GM10847 (cell line): ENCODE data around the gene CWC25.

Experiments used
- POLR2A ChIP-seq: IDR thresholded peaks from 2 replicates; pipeline ENCODE4 v1.6.1; 2011; ENCODE audit not compliant: insufficient read length; ENCODE audit errors: extremely low read depth

CWC25 gene

GRCh38 chr17:38861399-38861843 is 36.3 kb upstream of the CWC25 start:
- TF ChIP-seq POLR2A, result no peak

- no peak for TF ChIP-seq POLR2A
These were observed 32.1 kb upstream of the CWC25 start for GRCh38 chr17:38857271-38857670.

DNA sequence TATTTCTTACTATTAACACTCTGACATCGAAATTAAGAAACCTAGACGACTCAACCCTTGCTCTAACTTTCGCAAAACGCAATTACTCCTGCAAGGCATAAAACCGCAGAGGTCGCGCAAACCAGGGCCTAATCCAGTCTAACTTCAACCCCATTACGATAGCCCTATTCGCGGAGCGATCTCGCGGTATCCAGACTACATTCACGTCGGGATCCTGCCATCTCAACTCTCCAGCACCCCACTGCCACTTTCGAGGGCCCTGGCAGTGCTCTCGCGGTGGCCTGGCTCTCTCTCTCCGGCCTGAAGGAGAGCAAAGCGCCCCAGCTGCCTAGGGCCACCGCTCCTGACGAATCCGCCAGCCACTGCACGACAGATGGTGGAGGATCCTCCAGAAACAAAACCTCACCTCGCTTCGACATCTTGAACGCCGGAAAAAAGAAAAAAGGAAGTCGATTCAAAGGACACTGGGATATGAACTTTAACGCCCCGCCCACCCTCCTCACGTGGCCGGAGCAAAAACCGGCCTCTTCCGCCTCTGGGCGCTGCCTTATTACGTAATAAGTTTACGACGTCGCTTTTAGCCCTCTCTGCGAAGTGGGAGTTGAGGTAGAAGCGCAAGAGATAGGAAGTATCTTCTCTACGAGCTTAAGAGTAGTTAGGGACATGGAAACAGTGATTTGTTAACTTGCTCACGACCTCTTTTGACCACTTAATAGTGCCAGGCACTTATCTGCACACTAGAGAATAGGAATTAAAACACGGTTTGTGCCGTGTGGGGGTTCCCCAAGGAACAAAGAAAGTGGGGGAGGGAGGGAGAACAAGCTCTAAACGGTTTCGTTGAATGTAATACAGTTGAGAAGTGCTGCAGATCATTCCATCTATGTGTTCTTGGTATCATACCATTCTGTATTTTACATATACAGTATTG is 28.4 kb upstream of the CWC25 start, which contains the start of gene RPL23:
Gene RPL23, minus strand, starts transcription at position 430 of the 928 bp plus-strand sequence. Its CDS starts 11 bp downstream, at position 419.
- peak; percentile 91 for TF ChIP-seq POLR2A

DNA sequence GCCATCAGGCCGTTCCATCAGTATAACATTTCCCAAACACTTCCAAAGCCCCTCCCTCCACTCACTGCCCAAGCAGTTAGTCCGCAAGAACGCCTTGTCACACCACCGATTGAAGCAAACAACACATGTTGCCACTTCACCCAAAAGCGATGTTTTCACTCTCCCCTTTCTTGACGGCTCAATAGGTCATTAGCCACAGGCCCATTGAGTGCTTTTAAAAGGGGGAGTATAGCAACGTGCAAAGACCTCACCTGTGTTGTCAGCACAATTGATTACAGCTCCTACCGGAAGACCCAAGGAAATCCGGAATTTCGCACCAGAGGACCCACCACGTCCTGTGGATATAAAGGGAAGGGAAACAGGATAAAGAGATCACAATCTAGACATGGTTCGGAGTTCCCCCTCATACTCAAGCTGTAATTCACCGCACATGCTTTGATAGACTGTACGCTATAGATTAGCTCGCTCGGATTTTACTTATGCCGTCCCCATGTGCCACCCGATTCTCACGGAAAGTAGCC is 27.7 kb upstream of the CWC25 start:
- no peak for TF ChIP-seq POLR2A

DNA sequence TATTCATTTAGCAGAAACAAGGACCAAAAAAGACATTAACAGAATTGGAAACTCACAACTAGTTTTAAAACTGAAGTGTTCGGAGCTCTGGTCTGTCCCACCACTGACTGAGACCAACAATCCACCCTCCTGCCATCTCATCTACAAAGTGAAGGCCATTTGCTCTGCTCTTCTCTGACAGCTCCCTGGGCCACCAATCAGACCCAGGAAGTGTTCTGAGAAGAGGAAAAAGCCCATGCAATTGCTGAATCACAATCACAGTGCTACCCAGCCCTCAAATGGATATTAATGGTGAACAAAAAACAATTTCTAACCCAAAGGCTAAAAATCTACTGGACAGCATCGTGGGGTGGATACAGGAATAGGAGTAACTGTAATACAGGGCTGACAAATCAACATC is 26.3 kb upstream of the CWC25 start:
- no peak for TF ChIP-seq POLR2A

GRCh38 chr17:38850374-38850773 is 25.3 kb upstream of the CWC25 start:
- TF ChIP-seq POLR2A, result no peak

- TF ChIP-seq POLR2A, result no peak
These were observed 24.0 kb upstream of the CWC25 start for GRCh38 chr17:38848939-38849605.

- TF ChIP-seq POLR2A, result no peak
These were observed 23.4 kb upstream of the CWC25 start for GRCh38 chr17:38848557-38848891.

- TF ChIP-seq POLR2A, result no peak
These were observed 19.2 kb upstream of the CWC25 start for GRCh38 chr17:38844261-38844757.

DNA sequence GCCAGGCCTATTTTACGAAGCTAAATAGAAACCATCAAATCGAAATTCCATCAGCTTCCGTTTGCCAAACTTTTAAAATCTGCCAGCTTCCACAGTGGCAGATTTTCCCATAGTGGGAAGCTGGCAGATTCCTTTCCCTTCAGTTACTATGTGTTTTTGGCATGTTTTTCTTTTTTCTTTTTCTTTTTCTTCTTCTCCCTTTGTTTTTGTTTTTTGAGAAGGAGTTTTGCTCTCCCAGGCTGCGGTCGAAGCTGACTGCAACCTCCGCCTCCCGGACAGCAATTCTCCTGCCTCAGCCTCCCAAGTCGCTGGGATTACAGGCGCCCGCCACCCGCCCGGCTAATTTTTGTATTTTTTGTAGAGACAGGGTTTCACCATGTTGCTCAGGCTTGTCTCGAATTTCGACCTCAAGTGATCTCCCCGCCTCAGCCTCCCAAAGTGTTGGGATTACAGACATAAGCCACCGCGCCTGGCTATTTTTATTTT is 684 bp upstream of the CWC25 start:
- no peak for TF ChIP-seq POLR2A

DNA sequence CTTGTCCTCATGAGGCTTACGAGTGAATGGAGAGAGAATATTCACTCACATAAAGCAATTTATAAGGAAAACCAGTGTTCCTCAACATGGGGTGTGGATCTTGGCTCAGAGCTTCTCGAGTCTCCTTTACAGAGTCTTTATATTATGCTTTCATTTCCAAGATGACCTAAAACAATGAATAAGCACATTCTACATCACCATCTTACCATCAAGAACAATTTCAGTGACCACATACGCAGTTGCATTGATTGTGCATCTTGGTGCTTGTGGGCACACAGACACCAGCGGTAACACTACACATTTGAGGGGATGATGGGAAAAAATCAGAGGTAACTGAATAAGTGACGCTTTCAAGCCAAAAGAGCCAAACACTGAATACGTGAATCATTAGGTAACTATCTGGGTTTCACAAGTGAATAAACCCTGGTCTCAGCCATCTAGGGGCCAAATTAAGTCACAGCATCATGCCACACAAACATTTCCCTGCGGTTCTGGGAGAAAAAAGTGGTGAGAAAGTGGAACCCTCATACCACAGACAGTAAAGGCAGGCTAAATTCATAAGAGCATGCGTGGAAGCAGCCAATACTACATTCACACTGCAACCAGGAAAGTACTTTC is 9.4 kb downstream of the CWC25 start:
- no peak for TF ChIP-seq POLR2A

GRCh38 chr17:38809828-38810227 is 15.3 kb downstream of the CWC25 start:
- no peak for TF ChIP-seq POLR2A

GRCh38 chr17:38800237-38800760 is 24.8 kb downstream of the CWC25 start:
- no peak for TF ChIP-seq POLR2A

GRCh38 chr17:38799501-38800236 is 25.5 kb downstream of the CWC25 start, which contains the start of gene PIP4K2B:
Gene PIP4K2B, minus strand, starts transcription at chr17:38799556. Its CDS starts 132 bp downstream, at chr17:38799424.
- peak; percentile 57 for TF ChIP-seq POLR2A
